ENCODE data around the gene SMG6.

Gene SMG6

DNA sequence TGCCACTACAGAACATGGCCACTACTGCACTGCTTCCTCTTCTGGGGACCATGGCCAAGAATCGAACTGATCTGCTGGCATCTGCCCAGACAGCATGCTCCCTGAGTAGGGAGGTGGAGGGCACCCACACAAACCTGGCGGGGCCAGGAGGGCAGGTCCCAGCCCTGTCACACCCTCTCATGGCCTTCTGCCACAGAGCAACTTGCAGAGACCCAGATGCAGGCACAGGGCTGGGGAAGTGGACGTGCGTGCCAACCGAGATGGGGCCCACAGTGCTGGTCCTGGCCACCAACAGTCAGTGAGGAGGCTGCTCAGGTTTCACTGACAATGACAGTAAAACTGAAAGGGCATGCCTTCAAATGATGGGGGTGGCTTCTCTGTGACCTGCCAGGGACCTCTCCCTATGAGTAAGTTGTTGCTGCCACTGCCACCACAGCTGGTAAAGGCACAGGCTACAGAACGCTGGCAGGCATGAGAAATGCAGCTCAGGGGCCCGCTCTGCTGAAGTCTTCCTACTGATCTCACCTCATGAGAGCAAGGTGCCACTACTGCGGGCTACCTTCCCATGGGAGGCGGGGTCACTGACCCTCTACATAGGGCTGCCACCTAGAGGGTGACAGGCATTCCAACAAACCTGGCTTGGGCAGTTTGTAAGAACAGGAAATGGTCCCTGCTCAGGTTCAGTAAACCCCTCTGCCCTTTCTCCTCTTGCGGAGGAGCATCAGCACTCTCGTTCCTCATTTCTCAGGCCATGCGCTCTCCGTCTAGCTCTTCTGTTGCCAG is 233.2 kb downstream of the SMG6 start:
- DNase-seq: peak; percentile 62

DNA sequence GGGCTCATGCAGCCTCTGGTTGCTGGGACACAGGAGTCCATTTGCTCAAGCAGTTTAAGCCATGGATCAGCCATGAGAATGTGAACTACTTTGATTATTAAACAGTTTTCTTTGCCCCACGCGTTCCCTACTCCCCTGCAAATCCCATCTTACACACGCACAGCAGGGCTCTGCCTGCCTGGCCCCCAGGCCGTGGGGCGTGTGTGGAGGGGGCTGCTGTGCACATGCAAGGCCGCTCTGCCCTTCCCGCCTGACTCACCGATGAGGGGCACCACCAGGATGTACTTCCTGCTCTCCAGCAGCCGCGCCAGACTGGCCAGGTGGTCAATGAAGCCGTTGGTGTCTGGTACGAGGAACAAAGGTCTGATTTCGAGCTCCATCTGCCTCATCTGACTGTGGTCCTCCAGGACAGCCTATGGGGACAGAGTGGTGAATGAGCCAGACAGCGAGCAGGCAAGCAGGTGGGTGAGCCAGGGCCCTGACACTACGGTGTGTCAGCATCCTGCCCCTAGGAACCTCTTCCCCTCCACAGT is 235.0 kb downstream of the SMG6 start:
- DNase-seq: no peak

DNA sequence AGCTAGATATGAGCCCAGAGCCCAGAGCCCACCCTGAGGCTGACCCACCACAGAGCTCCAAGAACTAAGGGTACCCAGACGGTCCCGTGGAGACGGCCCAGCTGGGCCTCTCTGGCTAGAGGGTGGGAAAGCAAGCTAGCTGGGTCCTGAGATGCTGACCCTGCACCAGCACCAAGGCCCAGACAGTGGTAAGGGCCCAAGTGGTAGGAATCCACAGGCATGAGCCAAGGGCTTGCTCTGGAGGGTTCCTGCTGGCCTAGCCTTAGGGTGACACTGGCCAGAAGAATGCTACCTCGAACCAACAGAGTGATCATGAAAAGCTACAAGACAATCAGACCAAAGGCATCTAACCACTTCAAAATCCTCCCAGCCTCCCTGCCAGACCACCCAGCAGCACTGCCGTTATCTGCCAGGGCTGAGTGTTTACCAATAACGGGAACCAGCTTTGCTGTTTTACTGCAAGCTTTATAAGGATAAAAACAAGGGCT is 235.5 kb downstream of the SMG6 start:
- DNase-seq: no peak

DNA sequence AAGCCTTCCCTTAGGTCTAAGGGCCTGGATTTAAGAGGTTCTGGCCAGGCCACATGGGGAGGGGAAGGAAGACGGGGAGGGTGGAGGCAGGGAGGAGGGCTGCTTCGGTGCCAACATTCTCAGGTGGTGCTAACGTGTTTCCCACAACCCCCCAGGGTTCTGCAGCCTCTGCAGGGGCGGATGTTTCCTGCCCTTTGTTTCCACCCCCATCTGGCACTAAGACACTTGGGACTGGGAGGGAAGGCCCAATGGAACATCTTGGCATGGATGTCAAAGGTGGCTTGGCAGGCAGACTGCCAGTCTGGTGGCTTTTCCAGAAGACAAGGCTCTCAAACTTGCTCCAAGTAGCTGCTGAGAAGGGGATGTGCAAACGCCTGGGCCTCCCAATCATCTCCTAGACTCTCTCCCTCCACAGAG is 236.0 kb downstream of the SMG6 start:
- DNase-seq: no peak

DNA sequence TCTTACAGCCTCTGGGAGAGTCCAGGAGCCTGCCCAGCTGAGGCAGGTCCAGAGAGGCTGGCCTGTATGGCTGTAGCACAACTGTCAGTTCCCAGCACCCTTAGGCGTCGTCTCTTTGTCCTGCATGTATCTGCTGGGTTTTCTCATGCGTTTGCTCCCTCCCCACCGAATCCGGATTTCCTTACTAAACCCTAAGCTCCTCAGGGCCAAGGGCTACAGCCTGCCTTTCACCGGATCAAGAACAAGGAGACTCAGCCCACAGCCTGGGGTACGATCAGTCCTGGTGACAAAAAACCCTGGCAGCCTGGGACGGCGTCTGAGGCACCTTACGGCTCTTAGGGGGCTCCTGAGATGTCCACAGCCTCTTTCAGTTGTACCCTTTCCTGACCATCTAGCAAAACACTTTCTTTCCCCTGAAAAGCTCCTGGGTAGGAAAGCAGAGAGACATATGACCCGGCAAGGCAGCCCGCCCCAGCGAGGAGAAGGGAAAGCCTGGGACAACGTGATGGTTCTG is 236.5 kb downstream of the SMG6 start:
- no peak for DNase-seq

DNA sequence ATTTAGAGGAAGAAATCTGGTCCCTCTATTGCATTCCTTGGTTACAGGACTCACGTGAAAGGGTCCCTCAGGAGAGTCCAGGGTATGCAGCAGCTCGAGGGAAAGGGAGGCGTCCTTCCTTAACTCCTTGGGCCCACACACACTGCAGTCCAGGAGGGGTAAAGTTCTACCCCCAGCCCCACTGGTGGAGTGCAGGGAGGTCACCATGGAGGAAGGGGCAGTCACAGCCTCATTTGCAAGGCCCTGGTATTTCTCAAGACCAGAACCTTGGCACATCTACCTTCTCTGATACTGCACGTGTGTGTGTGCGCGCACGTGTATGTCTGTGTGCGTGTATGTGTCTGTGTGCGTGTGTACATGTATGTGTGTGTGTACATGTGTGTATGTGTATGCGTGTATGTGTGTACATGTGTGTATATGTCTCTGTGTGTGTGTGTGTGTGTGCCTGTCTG is 237.6 kb downstream of the SMG6 start:
- no peak for DNase-seq

DNA sequence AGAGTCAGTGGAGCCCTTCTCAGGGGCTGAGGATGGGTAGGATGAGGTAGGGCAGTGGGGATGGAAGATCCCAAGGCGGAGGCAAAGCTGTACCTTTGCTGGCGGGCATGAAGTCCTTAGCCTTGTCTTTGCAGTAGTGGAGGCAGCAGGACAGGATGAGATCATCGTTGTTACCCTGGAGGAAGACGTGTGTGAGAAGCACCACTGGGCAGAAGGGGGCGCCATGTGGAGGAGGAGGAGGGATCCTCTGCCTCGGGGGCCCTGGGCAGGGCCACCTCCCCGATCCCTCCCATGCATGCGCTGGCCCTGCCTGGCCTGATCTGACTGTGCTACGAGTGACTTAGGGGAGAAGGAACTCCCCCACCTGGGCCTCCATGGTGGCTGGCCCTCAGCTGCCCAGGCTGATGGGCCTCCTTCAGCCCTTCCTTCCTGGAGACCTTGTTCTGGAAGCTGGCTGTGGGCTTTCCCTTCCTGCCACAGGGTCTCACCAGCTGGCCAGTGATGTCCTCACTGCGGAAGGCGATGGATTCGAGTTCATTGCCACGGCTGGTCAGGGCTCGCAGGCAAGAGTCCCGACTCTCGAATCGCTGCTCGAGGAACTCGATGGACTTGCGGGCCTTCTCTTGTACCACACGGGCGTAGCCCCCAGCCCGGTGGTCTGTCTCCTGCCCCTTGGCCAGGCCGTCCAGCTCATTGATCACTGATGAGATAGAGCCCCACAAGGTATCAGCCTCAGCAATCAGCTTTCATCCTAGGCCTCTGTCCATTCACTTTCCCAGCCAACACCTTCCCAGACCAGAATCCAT is 238.4 kb downstream of the SMG6 start:
- DNase-seq: no peak

DNA sequence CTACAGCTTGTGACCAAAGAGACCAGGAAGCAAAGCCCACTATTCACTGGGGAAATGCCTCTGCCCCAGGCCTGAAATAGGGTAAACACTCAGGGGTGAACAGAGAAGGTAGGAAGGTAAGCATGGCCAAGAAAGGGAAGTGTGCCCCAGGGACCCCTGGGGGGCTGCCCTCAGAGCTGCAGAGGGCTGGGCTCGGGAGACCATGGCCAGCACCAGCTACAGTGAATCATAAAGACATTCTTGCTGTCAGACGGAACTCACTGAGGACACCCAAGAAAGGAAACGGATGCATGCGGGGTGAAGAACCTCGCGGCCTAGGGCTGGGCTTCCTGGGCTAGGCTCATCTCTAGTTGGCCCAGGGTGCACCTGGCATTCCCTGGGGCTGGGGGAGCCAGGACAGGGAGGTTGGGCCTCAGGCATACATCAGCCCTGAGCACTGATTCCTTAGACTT is 239.0 kb downstream of the SMG6 start:
- no peak for DNase-seq

DNA sequence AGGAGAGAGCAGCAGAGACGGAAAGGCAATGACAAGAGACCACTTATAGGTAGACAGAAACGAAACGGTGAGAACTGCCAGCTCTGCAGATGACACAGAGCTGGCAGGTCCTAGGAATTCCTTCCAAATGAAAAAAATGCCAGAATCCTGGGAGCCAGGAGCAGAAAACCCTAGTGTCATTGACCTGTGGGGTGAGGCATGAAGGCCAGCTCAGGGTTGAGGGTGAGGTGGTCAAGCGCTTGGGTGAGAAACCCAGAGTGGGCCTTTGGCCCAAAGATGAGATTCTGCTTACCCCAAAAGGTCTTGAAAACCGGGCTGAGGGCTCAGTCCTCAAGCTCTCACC is 239.5 kb downstream of the SMG6 start:
- DNase-seq: no peak

DNA sequence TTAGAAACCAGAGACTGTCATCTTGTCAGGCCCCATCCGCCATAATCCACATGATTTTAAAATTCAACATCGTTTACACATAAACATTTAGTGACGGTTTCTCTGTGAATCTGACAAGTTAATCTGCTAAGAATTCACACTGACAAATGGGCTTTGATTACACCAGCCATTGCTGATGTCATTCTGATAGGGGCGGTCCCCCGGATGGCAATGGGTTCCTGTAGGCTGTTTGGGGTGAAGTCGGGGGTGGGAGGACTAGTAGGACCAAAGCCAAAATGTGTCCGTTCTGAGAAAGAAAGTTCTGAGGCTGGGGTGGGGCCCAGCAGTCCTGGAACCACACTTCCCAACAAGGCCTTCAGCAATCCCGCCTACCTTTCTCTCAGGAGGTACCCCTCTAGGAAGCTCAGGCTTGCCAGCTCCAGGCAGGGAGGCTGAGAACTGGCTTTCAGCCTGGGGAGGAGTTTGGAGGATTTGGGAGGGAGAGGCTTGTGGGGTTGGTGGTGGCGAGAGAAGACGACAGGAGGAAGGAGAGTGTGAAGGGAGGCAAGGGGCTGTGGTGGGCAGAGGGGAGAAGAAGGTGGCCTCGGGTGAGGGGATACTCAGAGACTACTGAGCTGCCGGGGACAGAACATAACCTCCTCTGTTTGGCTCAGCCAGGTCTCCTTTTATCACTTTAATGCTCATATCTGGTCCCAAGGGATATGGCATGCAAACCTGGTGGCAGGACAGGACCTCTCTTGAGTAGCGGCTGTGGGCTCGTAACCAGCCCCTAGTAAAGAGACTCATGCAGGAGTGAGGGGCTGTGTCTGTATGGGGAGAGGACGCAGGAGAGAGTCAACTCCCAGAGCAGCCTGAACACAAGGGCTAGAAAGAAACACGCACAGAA is 240.1 kb downstream of the SMG6 start:
- DNase-seq: no peak

DNA sequence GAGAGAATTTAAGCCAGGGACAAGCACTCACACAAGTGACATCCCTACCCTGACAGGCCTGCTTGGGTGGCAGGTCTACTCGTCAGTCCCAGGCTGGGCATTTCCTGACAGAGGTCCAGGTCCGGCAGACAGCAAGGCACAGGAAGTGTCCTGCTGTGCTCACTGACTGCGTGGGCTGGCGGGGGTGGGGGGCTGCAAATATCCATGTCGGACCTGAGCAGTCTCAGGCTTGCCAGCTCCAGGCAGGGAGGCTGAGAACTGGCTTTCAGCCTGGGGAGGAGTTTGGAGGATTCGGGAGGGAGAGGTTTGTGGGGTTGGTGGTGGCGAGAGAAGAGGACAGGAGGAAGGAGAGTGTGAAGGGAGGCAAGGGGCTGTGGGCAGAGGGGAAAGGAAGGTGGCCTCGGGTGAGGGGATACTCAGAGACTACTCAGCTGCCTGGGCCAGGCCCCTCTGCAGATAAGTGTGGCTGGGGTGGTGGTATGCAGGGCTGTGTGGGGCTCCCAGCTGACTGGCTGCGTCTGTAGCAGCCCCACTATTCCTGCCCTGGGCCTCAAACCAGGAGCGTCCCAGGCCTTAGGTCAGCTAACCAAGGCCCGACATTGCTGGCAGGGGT is 240.9 kb downstream of the SMG6 start:
- no peak for DNase-seq

DNA sequence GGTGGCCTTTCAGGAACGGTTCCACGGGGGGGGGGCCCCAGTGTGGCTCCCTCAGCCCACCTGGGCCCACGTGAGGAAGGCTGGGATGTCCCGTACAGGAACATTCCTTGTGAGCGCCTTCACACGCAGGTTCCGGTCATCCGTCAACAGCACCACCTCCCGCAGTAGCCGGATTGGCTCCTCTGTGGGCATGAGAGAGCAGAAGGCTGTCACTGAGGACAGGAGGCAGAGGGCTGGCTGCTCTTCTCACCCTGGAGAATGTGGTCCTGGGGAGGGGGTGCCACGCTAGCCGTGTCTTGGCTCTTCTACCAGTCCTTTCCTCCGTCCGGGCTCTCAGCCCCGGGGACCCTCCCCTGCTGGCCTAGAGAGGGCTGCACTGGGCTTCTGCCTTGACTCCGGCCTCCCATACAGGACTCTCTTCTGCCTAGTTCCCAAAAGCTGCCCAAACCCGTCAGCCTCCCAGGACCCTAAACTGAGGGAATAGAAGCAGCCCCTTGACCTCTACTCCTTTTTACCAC is 242.1 kb downstream of the SMG6 start:
- no peak for DNase-seq

DNA sequence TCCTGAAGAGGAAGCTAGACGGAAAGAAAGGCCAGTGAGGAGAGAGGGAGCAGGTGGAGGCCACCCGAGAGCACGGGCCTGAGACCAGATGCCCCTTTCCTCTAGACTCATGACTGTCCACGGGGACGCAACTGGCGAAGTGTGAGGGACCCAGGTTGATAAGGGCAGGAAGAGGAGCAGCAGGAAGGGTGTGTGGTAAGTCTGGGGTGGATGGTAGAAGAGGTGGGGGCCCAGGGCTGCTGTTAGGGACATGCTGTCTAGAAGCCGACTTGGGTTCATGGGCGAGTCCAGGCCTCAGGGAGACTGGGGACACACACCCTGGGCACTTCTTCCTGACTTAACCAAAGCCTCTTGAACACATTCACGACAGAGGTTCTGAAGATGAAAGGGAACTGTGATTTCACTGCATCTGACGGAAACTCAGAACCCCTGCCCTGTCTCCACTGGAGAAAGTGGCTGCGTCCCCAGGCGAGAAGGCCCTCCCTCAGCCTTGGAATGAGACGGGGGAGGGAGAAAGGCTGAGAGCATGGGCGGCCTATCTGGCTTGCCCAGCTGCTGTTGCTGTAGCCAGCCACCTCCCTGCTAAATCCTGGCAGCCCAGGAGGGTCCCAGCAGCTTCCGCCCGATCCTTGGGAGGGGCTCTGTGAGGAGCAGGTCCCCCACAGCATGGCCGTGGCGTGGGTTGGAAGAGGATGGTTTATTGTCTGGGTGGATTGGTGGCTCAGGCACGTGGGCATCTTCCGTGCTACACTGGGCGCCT is 242.7 kb downstream of the SMG6 start:
- DNase-seq: no peak

DNA sequence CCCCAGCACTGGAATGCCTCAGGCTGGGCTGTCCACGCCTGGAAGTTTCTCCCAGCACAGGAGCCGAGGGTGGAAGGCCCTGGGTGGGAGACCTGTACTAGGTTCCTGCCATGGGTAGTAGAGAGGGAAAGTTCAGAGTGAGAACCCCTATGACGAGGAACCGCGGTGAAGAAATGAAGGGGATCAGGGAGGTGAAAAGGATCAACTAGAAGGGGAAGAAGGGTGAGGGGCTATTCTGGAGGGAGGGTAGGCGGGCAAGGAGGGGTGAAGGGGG is 243.3 kb downstream of the SMG6 start:
- DNase-seq: no peak

DNA sequence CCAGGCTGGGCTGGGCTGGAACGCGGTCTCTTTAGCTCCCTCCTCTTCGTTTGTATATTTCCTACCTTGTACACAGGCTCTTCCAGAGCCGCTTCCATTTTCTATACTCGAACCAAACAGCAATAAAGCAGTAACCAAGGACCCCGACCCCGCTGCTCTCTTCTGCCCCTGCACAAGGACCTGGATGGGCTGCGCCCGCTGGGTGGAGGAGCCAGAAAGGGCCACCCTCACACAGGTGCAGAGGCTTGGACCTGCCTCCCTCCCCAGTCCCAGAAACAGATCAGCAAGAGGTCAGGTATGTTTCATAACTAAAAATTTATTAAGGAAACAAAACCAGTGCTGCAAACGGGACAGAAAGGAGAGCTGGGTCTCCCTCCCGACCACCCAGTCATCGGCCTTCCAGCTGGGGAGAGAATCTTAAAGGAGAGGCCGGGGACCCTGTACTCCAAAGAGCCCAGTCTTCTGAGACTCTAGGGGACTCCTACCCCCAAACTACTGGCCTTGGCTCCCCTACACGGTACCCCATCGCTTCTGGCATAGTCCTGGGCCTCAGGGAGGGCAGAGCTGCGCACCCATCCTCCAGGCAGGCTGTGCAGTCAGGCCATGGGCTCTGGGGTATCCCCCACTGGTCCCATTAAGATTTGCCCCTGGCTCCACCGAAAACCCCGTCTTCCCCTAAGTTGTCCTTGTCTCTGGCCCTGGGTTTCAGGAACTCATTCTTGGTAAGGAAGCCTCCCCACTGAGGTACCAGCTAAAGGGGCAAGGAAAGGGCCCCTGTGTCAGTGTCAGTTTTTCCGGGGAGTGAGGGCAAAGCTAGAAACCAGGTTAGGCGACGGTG is 243.8 kb downstream of the SMG6 start:
- no peak for DNase-seq

DNA sequence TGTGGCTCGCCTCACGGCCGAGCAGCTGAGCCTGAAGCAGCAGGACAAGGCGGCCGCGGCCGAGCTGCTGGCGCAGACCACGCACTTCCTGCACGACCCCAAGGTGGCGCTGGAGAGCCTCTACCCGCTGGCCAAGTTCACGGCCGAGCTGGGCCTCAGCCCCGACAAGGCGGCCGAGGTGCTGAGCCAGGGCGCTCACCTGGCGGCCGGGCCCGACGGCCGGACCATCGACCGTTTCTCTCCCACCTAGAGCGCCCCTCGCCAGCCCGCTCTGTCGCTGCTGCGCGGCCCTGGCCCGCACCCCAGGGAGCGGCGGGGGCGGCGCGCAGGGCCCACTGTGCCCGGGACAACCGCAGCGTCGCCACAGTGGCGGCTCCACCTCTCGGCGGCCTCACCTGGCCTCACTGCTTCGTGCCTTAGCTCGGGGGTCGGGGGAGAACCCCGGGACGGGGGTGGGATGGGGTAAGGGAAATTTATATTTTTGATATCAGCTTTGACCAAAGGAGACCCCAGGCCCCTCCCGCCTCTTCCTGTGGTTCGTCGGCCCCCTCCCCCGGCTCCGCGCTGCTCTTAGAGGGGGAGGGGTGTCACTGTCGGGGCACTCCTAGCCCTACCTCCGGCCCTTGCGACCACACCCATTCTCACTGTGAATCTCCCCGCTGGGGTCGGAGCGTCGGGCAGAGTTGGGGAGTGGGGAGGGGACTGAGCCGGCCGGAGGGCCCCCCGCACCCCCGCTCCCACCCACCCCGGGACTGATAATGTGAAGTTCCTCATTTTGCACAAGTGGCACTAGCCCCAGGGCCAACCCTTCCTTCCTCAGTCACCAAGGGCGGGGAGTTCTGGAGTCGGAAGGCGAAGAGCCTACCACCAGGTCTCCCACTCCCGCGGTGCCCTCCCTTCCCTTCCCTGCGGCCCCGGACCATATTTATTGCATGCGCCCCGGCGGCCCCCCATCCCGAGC is 244.7 kb downstream of the SMG6 start:
- DNase-seq: no peak

DNA sequence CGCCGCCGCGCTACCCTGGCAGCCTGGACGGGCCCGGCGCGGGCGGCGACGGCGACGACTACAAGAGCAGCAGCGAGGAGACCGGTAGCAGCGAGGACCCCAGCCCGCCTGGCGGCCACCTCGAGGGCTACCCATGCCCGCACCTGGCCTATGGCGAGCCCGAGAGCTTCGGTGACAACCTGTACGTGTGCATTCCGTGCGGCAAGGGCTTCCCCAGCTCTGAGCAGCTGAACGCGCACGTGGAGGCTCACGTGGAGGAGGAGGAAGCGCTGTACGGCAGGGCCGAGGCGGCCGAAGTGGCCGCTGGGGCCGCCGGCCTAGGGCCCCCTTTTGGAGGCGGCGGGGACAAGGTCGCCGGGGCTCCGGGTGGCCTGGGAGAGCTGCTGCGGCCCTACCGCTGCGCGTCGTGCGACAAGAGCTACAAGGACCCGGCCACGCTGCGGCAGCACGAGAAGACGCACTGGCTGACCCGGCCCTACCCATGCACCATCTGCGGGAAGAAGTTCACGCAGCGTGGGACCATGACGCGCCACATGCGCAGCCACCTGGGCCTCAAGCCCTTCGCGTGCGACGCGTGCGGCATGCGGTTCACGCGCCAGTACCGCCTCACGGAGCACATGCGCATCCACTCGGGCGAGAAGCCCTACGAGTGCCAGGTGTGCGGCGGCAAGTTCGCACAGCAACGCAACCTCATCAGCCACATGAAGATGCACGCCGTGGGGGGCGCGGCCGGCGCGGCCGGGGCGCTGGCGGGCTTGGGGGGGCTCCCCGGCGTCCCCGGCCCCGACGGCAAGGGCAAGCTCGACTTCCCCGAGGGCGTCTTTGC is 245.6 kb downstream of the SMG6 start:
- DNase-seq: no peak

DNA sequence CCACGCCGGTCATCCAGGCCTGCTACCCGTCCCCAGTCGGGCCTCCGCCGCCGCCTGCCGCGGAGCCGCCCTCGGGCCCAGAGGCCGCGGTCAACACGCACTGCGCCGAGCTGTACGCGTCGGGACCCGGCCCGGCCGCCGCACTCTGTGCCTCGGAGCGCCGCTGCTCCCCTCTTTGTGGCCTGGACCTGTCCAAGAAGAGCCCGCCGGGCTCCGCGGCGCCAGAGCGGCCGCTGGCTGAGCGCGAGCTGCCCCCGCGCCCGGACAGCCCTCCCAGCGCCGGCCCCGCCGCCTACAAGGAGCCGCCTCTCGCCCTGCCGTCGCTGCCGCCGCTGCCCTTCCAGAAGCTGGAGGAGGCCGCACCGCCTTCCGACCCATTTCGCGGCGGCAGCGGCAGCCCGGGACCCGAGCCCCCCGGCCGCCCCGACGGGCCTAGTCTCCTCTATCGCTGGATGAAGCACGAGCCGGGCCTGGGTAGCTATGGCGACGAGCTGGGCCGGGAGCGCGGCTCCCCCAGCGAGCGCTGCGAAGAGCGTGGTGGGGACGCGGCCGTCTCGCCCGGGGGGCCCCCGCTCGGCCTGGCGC is 246.3 kb downstream of the SMG6 start:
- no peak for DNase-seq

Data from RPMI8226 (cell line).